HG02571 (cell line): Measurements from ENCODE around the gene SLC6A12.
"Not testable (repeated sequence)": the region's sequence is repeated elsewhere in the genome, so short reads cannot be mapped to it uniquely, and the experiment has no call there.

Experiments used
- ATAC-seq: cut with Tn5 transposase; IDR thresholded peaks from one replicate; pipeline ENCODE4 v1.9.1; 2021; ENCODE audit warnings: mild to moderate bottlenecking, moderate library complexity; ENCODE audit not compliant: unreplicated experiment

Gene SLC6A12

DNA sequence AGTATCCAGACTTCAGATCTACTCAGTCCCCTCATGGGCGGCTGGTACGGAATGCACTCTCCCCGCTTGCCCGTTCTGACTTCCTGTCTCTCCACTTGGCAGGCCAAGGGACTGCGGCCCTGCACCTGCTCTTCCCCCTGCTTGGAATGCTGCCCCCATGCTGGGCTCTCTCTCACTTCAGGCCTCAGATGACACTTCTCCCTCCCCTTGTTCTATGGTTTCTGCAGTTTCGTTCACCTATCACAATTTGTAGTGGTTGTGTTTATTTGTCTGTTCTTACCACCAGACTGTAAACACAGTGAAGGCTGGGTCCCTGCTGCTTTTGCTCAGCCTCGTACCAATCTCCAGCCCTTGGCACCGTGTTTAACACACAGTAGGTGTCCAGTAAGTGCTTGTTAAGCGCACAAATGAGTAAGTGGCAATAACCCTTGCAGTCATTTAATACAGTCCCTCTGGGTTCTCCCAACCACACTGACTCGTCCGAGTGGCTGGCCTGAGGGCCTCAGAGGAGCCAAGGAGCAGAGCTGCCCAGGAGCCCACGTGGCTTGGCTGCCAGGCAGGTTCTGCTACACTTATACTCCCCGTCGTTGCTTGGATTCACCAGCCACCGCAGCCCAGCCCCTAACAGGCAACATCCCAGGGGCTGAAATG, 11.8 kb downstream of the SLC6A12 start:
- no peak for ATAC-seq

- ATAC-seq: no peak
Observed at GRCh38 chr12:201361-201760, 12.6 kb downstream of the SLC6A12 start.

DNA sequence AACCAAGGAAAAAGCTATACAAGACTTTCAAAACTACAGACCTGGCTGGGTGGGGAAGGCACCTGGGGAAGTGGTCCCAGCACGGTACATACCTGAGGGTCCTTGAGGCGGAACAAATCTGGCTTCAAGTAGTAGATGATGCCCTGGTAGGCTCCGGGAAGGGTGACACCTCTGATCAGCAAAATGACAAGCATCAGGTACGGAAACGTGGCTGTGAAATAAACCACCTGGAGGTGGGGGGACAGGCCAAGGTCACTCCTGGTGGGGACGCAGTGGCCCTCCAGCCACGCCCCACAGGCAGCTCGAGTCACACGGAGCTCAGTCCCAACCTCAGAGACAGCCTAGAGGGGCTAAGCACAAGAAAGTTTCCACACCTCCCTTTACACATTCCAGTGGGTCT, 15.3 kb downstream of the SLC6A12 start:
- no peak for ATAC-seq

- no peak for ATAC-seq
Observed at GRCh38 chr12:197911-198695, 15.9 kb downstream of the SLC6A12 start.

DNA sequence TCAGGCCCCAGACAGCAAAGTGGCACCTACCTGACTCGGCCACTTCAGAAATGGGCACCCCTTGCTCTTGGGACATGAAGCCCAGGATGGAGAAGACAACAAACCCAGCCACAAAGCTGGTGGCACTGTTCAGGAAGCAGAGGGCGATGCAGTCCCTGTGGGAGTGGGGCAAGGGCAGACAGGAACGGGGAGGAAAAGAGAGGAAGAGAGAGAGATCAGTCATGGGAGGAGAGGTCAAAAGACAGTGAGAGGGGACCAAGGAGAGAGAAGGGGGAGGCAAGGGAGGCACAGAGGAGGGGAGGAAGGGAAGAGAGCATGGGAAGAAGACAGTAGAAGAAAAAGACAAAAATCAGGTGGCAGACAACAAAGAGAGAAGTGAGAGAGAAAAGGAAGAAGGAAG, 16.6 kb downstream of the SLC6A12 start:
- no peak for ATAC-seq

- ATAC-seq: no peak
Observed at GRCh38 chr12:196436-196835, 17.5 kb downstream of the SLC6A12 start.

DNA sequence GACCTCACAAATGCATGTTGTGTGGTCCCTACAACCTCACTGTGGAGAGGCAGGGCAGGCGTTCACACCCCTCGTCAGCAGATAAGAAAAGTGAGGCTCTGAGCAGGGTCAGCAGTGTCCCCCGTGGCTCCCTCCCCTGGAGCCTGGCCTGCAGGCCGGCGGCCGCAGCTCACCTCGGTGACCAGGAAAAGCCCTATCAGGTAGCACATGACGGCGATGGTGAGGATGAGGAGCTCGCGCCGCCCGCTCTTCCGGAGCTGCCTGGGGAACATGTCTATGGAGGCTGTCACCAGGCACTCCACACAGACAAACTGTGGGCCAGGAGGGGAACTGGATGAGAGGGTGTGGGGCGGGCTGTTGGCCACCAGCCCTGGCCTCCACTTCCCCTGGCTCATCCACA, 18.0 kb downstream of the SLC6A12 start:
- no peak for ATAC-seq

- ATAC-seq: no peak
Observed at GRCh38 chr12:195156-195555, 18.8 kb downstream of the SLC6A12 start.

DNA sequence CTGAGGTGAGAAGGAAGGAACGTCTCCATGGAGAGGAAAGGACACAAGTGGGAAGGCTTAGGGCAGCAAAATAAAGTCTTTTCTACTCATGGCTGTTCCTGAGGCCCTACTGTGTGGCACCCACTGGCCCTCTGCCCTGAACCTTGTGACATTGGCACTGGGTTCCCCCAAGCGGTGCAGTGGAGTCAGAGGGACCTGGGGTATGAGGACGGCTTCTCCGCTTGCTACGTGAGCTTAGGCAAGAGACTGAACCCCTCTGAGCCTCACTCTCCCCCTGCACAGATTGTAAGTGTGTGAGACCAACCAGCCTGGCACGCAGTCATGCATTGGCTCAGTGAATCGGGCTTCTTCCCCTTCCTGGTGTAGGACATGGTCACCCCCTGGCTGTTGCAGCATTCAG, 19.7 kb downstream of the SLC6A12 start:
- ATAC-seq: no peak

GRCh38 chr12:193261-193660, 20.7 kb downstream of the SLC6A12 start:
- no peak for ATAC-seq

GRCh38 chr12:191541-191940, 22.4 kb downstream of the SLC6A12 start:
- no peak for ATAC-seq

DNA sequence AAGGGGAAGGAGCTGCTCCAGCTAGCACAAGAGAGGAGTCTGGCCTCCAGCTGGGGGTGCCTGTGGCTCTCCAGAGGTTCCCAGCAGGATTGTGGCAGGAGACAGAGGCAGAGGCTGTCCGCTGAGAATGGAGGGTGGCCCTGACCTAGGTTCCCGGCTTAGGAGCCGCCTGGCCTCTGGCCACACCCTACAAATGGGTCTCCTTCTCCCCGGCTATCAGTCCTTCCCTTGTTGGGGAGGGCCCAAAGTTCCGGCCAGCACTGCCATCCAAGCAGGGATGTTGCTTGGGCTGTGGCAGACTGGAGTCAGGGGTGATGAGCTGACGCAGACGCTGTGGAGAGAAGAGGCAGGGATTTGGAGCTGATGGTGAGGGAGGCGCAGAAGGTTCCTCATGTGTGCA, 23.1 kb downstream of the SLC6A12 start:
- no peak for ATAC-seq

DNA sequence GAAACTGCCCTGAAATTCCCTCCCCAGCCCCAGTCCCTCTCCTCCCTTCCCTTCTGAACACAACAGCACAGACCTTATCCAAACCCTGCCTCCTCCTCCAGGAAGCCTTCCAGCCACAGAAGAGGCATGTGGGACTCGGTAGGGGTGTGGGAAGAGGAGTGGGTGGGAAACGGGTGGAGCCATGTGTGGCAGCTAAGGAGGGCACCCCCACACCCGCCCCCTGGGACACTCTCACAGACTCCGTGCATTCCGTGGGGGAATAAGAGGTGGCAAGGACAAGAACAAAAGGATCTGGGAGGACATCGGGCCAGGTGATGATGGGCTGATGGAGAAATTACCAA, 24.4 kb downstream of the SLC6A12 start:
- ATAC-seq: no peak

GRCh38 chr12:188910-189621, 24.9 kb downstream of the SLC6A12 start:
- no peak for ATAC-seq

GRCh38 chr12:187986-188909, 25.7 kb downstream of the SLC6A12 start:
- not testable (repeated sequence) for ATAC-seq

DNA sequence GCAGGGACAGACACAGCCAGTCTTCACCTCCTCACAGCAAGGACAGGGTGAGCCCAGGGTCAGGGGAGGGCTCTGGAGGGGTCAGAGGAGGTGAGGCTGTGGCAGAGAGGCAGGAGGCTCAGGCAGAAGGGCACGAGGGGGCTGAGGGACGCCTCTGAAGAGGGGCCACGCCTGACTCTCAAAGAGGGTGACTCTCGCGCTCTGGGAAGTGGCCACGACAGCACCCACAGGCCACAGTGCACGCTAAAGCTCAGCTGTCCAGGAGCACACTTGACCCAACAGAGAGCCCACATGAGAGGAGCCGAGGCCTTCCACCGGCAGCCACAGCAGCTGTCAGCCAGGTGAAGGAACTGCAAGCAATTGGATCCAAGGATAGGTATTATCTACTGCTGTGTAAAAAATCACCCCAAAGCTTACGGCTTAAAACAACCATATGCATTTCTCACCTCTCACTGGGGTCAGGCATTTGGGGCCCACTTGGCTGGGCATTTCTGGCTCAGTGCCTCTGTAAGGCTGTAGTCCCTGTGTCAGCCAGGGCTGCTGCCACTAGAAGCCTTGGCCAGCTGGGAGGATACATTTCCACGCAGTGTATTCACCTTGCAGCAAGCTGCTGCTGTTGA, 27.8 kb downstream of the SLC6A12 start:
- ATAC-seq: no peak

DNA sequence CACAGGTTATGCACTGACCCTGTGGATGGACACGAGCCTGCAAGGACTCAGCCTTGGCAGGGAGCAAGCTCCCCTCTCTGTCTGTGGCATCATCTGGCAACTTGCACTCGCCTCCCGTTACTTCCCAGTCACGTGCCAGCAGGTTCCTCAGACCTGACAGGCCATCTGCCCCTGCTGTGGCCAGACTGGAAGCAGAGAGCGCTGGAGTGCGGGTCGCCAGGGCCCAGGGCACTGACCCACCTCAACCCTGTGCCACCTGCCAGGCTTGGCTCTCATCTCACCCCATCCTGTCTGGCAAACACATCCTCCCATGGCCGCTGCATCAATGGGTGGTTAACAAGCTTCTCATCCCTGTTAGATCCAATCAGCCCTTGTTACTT, 28.4 kb downstream of the SLC6A12 start:
- ATAC-seq: no peak

- no peak for ATAC-seq
Observed at GRCh38 chr12:184811-185575, 29.0 kb downstream of the SLC6A12 start.

DNA sequence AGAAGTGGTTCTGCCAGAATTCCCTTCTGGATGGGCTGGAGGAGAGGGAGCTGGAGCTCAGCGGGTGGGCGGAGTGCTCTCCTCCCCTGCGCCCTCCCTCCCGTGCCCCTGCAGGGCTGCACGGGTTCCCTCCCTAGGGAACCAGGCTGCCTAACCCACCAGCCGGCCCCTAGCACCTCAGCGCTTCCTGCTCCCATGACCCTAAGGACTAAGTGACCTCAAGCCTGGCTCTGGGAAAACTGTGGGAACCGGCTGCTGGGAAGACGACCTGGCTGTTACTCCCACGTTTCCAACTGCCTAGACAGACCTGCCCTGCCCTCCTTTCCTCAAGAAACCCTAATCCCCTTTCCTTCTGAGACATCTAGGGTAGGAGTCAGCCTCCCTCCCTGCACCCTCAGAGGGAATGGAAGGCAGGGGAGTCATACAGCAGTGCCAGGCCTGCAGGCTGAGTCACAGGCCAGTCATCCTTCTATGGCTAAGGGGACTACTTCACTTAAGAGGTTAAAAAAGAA, 31.5 kb downstream of the SLC6A12 start:
- no peak for ATAC-seq

- no peak for ATAC-seq
Observed at GRCh38 chr12:181921-182320, 32.0 kb downstream of the SLC6A12 start.
